ENCODE measurements around the gene TPK1.

TPK1 gene

DNA sequence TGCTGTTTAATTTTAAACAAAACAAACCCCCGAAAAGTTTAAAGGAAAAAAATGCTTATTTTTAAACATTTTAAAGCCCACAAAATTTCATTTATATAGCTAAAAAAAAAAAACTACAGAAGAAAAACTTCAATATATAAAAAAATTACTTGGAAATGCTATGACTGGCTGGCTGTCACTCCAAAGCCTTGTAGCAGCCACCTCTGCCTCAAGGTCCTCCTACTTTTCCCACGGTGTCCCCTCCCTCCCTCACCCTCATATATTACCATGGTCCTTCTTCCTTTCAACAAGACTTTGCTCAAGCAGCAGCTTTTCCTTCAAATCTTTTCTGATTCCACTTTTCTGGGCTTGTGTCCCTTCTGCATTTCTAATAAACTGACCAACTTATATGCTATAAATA, 122.0 kb downstream of the TPK1 start:
- no peak for DNase-seq

DNA sequence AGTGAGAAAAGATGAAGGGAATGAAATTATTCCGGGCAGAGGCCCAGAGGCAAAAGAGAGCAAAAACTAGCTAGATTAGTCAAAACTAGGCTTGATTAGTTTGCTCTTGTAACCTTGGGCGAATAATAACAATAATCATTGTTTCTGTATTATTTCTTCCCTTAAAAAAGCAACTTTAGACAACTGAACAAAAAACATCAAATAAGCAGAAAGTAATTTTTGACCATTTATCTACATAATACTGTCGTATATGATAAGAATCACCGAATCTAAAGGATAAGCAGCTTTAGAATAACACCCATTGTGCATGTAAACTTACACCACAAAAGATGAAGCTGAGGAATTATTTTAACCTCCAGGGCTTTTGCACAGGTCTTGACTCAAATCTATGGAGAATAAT, 125.1 kb downstream of the TPK1 start:
- DNase-seq = no peak

DNA sequence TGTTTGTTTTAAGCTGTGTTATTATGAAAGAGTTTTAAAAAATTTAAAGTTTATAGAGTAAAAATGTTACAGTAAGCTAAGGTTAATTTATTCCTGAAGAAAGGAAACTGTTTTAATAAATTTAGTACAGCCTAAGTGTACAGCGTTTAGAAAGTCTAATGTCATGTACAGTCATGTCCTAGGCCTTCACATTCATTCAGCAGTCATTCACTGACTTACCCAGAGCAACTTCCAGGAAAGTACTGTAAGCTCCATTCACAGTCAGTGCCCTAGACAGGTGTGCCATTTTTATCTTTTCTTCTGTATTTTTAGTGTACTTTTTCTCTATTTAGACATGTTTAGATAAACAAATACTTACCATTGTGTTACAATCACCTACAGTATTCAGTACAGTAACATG, 126.8 kb downstream of the TPK1 start:
- DNase-seq = no peak

DNA sequence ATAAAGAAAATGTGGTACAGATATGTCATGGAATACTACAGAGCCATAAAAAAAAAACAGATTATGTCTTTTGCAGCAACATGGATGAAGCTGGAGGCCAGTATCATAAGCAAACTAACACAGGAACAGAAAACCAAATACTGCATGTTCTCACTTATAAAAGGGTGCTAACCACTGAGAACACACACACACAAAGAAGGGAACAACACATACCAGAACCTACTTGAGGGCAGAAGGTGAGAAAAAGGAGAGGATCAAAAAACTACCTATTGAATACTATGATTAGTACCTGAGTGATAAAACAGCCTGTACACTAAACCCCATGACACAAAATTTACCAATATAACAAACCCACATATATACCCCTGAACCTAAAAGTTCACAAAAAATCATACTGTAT, 144.6 kb downstream of the TPK1 start:
- no peak for DNase-seq

DNA sequence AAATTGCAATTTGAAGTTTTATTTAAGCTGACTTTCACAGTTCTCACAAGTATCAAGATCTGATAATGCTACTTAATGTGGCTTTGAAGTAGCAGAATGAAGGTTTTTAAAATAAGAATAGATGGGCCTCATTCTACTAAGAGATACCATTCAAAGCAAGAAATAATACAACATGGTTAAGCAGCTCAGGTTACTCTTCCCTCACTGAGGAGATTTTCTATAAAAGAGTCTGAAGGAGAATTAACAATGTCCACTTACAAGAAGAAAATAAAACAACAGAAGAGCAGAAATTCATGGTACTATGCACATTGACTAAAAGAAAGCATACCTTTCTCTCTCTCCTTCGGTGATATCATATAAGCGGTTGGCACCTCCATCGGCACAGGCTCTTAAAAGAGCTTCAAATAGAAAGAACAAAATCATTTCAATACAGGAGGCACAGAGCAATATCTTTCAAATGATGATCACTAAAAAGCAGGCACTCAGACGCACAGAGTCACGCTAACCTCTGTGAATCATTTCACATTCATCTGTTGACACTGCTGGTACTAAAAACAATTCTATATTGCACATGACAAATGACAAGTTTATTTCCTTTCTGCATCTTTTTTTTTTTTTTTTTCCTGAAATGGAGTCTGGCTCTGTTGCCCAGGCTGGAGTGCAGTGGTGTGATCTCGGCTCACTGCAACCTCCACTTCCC, 153.1 kb downstream of the TPK1 start:
- DNase-seq = no peak

DNA sequence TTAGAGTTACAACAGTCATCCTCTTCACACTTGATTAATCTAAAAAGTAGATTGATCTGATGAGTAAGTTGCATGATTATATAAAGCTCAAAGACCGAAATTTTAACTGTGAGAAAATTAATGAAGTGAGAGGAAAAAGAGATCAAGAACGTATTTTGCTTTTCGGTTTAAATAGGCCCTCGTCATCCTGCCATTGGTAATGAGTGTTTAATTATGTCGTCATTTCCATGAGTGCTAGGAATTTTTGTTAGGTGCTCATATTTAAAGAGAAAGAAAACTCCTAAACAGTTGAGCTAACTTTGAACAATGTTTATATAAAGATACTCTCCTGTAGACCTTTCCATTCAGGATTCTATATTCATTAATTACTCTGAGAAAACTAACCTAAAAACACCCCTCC, 159.4 kb downstream of the TPK1 start:
- no peak for DNase-seq

DNA sequence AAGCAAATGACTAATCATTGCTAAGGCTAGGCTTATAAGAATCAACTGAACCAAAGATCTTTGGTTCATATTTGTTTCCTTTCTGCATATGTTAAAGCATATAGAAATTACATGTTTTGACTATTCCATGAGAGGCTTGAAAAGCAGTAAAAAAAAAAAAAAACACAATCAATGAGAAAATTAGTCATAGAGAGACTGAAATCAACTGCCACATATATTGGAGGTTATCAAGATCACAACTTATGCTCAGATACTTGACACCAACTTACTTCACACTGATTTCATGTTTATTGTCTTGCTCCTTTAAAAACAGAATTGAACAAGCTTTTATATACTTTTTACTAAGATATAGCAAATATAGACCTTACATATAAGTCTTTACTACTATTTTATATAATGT, 161.3 kb downstream of the TPK1 start:
- DNase-seq = no peak

DNA sequence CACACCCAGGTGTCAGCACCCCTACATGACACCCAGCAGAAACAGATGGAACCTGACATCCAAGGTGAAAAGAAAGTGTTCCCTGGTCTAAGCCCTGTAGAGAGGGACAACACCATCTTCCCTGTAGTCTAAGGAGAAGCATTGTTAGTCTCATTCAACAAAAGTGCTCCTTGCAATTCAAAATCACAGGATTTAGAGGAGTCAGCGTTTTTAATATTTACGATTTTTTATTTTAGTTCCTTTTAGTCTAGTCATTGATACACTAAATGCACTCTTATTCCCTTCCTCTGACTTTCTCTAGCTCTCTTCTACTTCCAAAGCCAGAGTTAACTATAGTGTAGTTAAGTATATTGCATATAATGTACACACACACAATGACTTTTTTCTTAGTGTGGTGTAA, 163.0 kb downstream of the TPK1 start:
- DNase-seq = no peak

DNA sequence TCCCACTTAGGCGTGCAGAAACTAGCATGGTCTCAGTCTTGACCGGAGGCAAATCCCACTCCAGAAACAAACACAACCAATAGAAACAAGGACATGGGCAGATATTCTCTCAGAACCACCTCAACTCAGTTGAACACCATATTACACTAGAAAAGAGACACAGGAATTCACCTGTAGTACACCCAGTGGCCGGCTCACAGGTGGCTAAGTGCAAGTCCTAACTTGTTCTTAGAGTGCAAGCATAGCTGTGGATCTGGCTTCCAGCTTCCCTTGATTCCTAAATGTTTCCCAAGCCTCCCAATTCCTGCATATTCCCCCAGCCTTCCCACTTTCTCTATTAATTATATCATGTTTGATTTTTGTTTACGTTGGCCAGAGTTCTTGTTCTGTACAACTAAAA, 164.4 kb downstream of the TPK1 start:
- no peak for DNase-seq

DNA sequence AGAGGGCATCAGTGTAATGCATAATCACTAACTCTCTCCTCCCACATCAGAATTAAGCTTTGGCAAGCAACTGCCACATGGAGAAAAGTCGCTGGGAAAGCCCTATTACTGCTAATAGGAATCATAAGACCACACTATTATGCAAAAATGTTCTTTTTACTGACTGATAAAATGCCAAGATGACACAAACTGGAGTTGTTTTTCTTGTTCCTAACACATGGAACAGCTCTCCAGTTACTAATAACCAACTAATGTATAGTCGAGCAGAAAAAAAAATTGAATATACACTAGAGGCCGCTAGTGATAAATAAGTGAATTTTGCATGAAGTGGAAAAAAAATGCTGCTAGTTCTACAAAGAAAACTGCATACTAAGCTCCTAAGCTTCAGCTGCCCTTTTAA, 165.6 kb downstream of the TPK1 start:
- DNase-seq = no peak

DNA sequence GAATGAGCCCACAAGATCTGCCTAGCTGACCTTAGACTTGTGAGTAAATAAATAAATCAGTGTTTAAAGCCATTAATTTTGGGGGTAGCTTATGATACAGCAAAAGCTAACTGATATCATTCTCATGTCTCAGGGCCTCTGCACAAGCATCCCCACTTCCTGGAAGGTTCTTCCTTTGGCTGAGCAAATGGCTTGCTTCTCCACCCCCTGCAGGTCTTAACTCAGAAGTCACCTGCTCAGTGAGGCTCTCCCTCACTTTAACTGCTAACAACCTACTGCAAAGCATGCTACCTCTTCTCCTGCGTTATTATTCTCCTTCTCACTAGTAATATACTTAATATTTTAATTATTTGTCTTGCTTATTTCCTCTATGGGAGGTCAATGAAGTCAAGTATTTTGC, 167.3 kb downstream of the TPK1 start:
- DNase-seq = no peak

DNA sequence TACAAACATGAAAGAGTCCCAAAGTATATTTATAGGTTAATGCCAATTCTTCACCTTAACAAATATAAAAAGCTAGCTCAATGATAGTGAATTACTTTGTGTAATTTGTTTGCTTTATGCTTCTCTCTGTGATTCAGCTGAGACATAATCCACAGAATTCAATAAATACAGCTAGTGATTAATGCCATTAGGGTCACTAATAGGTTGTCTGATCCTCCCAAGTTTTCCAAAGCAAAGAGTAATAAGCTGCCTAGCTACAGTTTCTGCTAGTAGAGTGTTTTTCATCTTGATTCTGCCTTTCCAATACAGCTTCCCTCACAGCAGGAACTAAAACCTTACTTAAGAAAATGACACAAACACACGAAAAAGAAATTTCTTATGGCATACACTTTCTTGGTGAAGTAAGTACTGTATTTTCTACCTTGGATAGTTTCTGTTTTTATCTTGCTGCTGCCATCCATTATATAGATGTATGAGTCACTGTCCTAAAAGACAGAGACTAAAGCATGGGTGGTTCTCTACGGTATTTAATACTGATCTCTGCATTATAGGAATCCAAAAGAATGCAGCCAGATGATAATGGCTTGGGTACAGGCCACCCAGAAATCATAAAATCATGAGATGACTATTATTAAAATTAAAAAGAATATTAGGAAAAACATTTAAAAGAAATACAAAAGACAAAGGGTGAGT, 170.0 kb downstream of the TPK1 start:
- DNase-seq = no peak

DNA sequence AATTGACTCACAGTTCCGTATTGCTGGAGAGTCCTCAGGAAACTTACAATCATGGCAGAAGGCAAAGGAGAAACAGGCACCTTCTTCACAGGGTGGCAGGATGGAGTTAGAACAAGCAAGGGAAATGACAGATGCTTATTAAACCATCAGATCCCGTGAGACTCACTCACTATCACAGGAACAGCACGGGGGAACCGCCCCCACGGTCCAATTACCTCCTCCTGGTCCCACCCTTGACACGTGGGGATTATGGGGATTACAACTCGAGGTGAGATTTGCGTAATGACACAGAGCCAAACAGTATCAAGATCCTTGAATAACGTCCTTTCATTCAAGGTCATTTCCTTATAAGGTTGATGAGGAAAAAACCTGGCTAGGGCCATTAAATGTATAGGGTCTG, 176.6 kb downstream of the TPK1 start:
- DNase-seq = no peak

DNA sequence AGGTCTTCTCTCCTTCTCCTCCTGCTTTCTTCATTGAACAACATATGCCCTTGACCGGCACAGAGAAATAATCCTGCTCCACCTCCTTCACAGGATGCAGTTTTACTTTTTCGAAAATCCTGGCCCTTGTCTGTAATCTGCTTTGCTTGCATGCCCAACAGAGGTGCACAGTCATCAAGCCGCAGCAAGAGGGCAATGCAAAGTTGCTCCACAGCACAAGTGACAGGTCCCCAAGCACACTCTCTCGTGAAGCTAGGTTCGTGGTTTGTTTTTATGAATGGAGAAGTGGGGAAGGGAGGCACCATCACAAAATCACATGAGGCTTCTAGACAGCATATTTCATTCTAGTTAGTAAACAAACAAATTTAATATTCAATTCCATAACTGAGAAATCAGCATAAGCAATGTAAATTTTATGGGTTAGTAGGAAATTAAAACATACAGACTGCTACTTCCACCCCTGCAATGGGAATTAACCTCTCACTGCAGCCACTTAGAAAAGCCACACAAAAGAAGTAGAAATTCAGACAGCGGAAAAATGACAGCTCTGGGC, 178.8 kb downstream of the TPK1 start:
- DNase-seq = no peak

DNA sequence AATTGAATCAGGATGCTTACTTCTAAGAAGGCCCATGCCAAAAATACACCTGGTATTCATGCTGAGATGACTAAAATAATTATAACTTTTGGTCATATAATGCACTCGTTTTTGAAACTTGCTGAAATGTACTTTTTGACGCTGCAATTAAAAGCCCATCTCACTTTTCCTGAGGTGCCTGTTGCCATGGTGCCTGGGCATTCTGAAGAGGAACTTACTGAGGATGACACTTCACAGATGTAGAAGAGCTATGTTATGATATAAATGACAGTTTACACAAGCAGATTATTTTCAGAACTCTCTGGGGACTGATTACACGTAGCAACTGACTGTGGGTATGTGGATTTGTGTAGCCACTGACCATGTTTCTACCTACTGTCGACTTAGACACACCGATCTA, 182.4 kb downstream of the TPK1 start:
- DNase-seq = no peak

DNA sequence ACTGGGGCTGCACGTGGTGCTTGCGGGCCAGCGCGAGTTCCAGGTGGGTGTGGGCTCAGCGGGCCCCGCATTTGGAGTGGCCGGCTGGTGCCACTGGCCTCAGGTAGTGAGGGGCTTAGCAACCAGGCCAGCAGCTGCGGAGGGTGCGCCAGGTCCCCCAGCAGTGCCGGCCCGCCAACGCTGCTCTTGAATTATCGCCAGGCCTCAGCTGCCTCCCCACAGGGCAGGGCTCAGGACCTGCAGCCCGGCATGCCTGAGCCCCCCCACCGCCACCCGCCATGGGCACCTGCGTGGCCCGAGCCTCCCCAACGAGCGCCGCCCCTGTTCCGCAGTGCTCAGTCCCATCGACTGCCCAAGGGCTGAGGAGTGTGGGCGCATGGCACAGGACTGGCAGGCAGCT, 185.4 kb downstream of the TPK1 start:
- no peak for DNase-seq

DNA sequence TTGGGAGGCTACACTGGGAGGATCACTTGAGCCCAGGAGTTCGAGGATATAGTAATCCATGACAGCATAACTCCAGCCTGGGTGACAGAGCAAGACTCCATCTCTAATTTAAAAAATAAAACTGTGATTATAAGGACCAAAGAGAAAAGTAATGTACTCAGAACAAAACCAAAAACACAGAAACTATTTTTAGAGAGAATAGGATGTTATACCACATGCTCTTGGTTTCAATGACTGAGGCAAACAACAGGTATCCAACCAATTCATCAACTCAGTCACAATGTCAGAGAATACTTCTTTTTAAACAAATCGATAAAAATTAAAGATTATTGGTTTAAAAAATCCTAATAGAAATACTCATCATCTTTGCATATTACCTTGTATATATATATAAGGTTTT, 186.7 kb downstream of the TPK1 start:
- DNase-seq = no peak

DNA sequence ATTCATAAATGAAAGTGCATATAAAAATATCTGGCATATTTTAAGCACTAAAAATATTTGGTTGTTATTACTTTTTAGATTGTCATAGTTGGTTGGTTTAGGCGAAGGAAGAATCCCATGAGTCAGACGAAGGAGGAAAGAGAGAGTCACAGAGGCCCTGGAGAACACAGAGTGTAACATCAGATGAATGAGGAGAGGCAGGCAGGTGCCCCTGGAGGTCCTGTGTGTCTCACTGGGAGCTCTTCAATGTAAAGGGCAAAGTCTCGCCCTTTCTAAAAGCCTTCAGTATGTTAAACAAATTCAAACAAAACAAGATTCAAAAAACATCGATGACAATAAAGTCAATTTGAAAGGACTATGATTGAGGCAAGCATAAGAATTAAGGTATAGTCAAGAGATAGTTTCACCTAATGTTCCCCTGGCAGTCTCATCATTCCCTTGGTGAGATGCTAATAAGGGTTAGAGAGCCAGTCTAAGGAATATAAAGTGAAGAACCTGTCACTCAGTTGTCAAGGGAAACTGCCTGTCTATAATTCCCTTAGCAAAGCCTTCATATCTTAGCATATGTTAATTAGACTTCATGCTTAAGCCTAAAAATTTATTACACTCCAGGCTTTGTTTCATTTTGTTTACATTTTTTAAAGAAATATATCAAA, 194.3 kb downstream of the TPK1 start:
- DNase-seq = no peak

DNA sequence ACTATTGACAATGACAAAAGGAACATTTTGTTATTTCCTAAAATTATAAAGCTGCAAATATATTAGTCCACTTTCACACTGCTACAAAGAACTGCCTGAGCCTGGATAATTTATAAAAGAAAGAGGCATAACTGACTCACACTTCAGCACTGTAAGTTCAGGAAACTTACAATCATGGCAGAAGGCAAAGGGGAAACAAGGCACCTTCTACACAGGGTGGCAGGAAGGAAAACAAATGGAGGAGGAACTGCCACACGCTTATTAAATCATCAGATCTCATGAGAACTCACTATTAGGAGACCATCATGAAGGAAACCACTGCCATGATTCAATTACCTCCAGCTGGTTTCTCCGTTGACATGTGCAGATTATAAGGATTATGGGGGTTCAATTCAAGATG, 203.1 kb downstream of the TPK1 start:
- DNase-seq = no peak

DNA sequence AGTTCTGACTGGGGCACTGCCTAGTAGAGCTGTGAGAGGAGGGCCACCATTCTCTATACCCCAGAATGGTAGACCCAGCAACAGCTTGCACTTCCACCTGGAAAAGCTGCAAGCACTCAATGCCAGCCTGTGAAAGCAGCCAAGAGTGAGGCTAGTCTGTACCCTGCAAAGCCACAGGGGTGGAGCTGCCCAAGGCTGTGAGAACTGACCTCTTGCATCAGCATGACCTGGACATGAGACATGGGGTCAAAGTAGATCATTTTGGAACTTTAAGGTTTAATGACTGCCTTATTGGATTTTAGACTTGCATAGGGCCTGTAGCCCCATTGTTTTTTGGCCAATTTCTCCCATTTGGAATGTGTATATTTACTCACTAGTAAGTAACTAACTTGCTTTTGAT, 206.3 kb downstream of the TPK1 start:
- DNase-seq = no peak

DNA sequence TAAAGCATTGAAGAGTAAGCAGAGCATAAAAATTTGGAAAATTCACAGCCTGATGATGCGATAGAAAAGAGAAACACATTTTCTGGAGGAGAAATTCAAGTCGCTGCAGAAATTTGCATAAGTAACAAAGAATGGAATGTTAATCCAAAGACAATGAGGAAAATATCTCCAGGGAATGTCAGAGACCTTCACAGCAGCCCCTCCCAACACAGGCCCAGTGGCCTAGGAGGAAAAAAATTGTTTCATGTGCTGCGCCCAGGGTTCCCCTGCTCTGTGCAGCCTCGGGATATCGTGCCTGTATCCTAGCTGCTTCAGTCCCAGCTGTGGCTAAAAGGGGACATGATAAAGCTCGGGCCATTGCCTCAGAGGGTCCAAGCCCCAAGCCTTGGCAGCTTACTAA, 206.8 kb downstream of the TPK1 start:
- no peak for DNase-seq

DNA sequence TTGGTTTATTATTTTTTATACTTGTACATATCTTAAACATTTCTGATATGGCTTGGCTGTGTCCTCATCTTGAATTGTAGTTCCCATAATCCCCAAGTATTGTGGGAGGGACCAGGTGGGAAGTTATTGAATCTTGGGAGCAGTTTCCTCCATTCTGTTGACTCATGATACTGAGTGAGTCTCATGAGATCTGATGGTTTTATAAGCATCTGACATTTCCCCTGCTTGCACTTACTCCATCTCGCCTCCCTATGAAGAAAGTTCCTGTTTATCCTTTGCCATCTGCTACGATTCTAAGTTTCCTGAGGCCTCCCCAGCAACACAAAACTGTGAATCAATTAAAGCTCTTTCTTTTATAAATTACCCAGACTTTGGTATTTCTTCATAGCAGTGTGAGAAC, 207.7 kb downstream of the TPK1 start:
- no peak for DNase-seq

DNA sequence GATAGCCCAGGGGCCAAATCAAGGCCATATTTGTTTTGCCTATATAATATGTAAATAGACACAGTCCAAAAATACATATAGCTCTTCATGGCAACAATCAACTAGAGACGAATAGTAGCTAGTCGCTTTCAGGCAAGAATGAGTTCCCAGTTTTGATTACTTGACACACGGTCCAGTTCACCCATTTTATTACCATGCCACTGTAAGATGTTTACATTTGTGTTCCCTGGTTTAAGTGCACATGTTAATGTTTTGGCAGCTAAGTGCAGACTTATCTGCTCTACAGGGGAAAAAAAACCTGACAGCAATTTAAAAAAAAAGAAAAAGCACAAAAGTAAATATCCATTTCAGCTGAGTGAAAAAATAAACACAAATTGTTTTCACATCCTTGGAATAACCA, 213.1 kb downstream of the TPK1 start:
- no peak for DNase-seq

DNA sequence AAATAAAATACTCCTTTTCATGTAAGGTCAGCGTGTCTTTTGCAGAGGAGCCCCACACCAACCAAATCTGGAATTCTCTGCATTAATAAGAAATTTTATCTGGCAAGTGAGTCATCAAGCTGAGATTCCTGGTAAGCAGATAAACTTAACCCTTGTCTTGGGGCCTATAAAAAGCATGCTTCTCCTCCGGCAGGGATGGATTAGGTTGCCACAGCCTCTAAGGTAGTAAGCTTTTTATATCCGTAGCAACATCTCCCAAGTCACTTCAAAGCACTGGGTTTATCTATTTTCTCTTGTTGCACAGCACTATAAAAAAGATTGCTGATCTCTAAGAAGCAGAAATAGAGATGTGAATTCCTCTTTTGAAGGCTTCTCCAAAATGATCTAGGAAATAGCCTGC, 229.6 kb downstream of the TPK1 start:
- no peak for DNase-seq

Data from NCI-H146 (cell line).